DND-41 (cell line): ENCODE data around the gene MBOAT1.

Experiments
- CTCF ChIP-seq: IDR thresholded peaks from 2 replicates; pipeline ENCODE4 v1.5.1; 2012; ENCODE audit warnings: borderline replicate concordance, low read length, moderate library complexity, mild to moderate bottlenecking; ENCODE audit not compliant: poor library complexity, severe bottlenecking; ENCODE audit errors: extremely low read depth
- EZH2 ChIP-seq: IDR thresholded peaks from 3 replicates; pipeline ENCODE4 v1.6.1; 2012; ENCODE audit warnings: borderline replicate concordance, low read depth, mild to moderate bottlenecking, moderate library complexity, low read length, inconsistent platforms; ENCODE audit not compliant: severe bottlenecking

- TF ChIP-seq CTCF, result no peak
- TF ChIP-seq EZH2, result no peak
Observed at GRCh38 chr6:20188630-20189075, 23.6 kb downstream of the MBOAT1 start.
